ENCODE measurements around the gene ANO10.
"Not testable (repeated sequence)": the region's sequence is repeated elsewhere in the genome, so short reads cannot be mapped to it uniquely, and the experiment has no call there.

Gene ANO10

GRCh38 chr3:43627360-43627759 lies 5.5 kb upstream of the ANO10 start:
- no peak for DNase-seq

GRCh38 chr3:43624619-43625305 lies 3.0 kb upstream of the ANO10 start:
- DNase-seq, result no peak

GRCh38 chr3:43620831-43621655 lies 768 bp downstream of the ANO10 start:
- DNase-seq, result no peak

GRCh38 chr3:43619588-43619987 lies 2.2 kb downstream of the ANO10 start:
- no peak for DNase-seq

DNA sequence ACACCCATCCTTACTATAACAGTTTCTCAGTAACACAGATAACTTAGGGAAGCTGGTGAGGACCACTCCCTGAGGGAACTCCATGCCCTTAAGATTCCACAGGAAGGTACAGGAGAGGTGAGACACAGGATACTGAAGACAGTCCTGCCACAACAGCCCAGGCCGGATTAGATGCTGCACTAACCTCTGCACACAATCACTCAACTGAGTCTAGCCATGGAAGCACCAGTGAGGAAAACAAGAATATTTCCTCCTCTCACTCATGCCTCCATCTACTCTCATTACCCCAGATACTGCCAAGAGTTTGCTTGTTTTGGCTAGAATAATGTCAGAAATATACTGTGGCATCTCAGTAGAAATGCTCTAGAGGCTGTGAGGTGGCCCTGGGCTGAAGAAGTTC lies 3.7 kb downstream of the ANO10 start:
- no peak for DNase-seq

DNA sequence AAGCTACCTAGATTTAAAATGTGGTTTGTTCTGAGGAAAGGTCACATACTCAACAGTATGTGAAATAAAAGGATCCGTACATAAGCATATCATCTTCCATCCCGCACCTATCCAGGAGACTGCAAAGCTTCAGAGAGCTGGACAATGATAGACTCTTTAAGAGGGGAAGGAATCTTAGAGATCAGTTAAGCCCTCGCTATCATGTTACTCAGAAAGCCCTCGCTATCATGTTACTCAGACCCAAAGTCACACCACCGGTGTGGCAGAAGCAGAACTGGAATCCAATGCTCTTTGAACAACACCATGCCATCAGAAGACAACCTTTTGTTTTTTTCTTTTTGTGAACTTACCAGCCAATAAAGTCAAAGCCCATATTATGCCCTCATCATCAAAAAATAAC lies 5.8 kb downstream of the ANO10 start:
- no peak for DNase-seq

- DNase-seq, result no peak
These were observed 6.7 kb downstream of the ANO10 start for GRCh38 chr3:43615133-43615532.

GRCh38 chr3:43613976-43614375 lies 7.8 kb downstream of the ANO10 start:
- DNase-seq, result no peak

DNA sequence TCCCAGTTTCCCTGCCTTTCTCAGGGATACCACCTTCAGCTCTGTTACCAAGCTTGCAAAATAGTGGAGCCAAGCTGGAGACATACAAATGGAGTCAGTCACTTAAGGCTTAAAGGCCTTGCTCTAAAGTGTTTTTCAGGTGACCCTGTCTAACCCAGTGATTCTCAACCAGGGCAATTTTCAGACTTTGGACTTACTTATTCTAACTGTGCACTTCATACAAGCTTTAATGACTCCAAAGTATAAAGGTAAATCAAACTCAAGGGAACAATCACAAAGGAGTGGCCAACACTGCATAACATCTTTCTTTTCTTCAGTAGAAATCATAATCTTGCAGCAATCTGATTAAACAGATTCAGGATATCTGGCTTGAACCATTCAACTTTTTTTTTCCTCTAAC lies 9.4 kb downstream of the ANO10 start:
- DNase-seq, result no peak

DNA sequence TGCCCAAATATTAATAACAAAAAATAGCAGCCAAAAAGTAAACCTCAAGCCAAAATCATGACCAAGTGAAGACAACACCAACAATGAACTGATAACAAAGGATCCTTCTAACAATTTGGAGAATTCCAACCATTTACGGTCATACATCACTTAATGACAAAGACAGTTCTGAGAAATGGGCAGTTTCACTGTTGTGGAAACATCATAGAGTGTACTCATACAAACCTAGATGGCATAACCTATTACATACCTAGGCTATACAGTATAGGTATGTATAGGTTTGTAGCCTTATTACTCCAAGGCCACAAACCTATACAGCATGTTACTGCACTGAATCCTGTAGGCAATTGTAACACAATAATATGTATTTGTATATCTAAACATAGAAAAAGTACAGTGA lies 12.4 kb downstream of the ANO10 start:
- DNase-seq, result no peak

GRCh38 chr3:43608751-43609150 lies 13.1 kb downstream of the ANO10 start:
- DNase-seq, result no peak

GRCh38 chr3:43606284-43606683 lies 15.5 kb downstream of the ANO10 start:
- no peak for DNase-seq

- not testable (repeated sequence) for DNase-seq
These were observed 21.9 kb downstream of the ANO10 start for GRCh38 chr3:43599959-43600358.

- no peak for DNase-seq
These were observed 23.9 kb downstream of the ANO10 start for GRCh38 chr3:43597961-43598360.

DNA sequence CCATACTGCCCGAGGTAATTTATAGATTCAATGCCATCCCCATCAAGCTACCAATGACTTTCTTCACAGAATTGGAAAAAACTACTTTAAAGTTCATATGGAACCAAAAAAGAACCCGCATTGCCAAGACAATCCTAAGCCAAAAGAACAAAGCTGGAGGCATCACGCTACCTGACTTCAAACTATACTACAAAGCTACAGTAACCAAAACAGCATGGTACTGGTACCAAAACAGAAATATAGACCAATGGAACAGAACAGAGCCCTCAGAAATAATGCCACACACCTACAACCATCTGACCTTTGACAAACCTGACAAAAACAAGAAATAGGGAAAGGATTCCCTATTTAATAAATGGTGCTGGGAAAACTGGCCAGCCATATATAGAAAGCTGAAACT lies 25.6 kb downstream of the ANO10 start:
- not testable (repeated sequence) for DNase-seq

GRCh38 chr3:43595280-43595679 lies 26.5 kb downstream of the ANO10 start:
- not testable (repeated sequence) for DNase-seq

DNA sequence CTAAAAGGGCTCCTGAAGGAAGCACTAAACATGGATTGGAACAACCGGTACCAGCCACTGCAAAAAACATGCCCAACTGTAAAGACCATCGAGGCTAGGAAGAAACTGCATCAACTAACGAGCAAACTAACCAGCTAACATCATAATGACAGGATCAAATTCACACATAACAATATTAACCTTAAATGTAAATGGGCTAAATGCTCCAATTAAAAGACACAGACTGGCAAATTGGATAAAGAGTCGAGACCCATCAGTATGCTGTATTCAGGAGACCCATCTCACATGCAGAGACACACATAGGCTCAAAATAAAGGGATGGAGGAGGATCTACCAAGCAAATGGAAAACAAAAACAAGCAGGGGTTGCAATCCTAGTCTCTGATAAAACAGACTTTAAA lies 28.2 kb downstream of the ANO10 start:
- not testable (repeated sequence) for DNase-seq

- DNase-seq, result not testable (repeated sequence)
These were observed 29.9 kb downstream of the ANO10 start for GRCh38 chr3:43591866-43592265.

- no peak for DNase-seq
These were observed 34.5 kb downstream of the ANO10 start for GRCh38 chr3:43587303-43587702.

DNA sequence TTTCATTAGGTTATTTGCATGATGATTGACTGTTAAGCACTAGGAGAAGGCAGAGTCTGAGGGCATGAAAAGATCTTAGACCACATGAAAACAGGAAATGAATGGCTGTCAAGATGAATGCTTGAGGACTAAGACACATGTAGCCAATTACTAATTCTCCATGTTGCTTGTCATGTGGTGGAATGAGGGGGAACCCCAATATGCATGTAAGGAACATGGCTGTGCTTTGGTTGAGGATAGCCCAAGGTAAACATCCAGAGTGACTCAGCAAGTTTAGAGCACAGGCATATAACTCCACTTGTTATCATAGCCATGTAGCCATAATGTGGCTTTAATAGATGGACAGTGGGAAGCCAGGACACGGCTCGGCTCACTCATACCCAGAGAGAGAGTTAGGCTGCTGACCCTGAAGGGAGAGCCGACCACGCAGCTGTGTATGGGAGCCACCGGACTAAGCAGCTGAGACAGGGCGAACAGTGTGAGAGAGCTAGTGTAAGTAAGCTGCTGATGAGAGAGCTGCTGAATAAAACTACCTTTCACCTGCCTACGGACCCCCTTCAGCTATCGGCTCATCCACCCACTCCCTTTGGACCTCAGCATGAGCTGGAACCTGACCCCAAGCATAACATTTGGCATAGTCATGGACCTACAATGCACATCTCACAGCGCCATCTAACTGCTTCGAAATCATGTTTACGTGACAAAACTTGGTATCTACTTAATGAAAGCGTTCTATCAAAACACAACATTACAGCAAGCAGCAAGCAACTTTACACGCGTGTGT lies 37.6 kb downstream of the ANO10 start:
- no peak for DNase-seq

DNA sequence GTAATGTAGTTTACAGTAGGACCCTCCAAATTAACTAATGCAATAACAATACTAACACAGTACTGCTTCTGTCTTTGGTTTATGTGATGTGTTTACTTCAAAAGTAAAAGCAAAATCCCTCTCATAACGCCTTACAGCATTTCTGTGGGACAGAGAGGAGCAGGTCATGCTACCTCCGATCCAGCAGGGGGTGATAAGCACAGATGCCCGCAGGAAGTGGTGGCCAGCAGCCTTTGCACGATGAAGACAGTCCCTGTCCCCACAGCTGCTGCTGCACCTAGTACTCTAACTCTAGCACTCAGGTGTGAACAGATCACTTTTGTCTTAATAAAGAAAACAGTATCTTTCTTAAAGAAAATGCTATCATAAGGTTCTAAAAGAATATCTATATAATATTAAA lies 38.3 kb downstream of the ANO10 start:
- DNase-seq, result no peak

DNA sequence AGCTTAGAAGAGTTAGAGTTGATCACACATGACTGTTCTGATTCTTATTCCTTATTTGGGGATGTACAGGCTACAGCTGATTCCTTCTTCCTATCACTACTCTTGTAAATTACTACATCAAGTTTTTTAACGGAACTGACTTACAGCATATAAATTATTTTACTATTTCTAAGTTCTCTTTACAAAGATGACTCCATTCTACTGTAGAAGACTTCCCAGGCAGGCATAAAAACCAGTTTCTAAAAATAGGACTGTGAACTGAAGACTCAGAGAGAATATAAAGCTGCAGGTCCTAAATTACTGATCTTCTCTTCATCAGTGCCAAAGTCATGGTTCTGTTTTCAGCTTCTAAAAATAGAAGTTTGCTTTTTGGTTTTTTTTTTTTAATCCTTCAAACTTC lies 38.9 kb downstream of the ANO10 start:
- no peak for DNase-seq

- DNase-seq, result no peak
These were observed 40.5 kb downstream of the ANO10 start for GRCh38 chr3:43581343-43581742.

GRCh38 chr3:43580181-43580580 lies 41.6 kb downstream of the ANO10 start:
- DNase-seq, result no peak
